Upper lobe of right lung (tissue), 1 donor: ENCODE results near the gene PGAM1. TPM values are rescaled to one million over a fixed set of nuclear protein-coding genes. Genes with fewer than 3 reads are reported as not detected.

Experiments used
- ATAC-seq: fragments of 200-7000 bp; cut with Tn5 transposase; one replicate; pipeline ENCODE4 v1.9.1; 2020; ENCODE audit warnings: mild to moderate bottlenecking, moderate library complexity
- DNase-seq: peaks from one replicate; pipeline ENCODE4 v3.0.0-alpha.2; 2020
- H3K27ac ChIP-seq: fragments of 200-600 bp; one replicate; pipeline ENCODE4 v1.8.0; 2022
- H3K27me3 ChIP-seq: fragments of 200-600 bp; one replicate; pipeline ENCODE4 v1.8.0; 2022; ENCODE audit warnings: mild to moderate bottlenecking
- H3K36me3 ChIP-seq: fragments of 200-600 bp; one replicate; pipeline ENCODE4 v1.8.0; 2022
- H3K4me1 ChIP-seq: fragments of 200-600 bp; one replicate; pipeline ENCODE4 v1.8.0; 2022
- H3K4me3 ChIP-seq: fragments of 200-600 bp; one replicate; pipeline ENCODE4 v1.8.0; 2022; ENCODE audit warnings: mild to moderate bottlenecking
- H3K9me3 ChIP-seq: fragments of 200-600 bp; one replicate; pipeline ENCODE4 v1.8.0; 2022
- CTCF ChIP-seq: fragments of 200-600 bp; IDR thresholded peaks from one replicate; pipeline ENCODE4 v1.8.0; 2022; ENCODE audit warnings: antibody characterized with exemption
- intact Hi-C: fragments of 100-400 bp; cut with DNase I; formaldehyde crosslinking; loops from one replicate; pipeline ENCODE4 v1.11.0; 2022
- total RNA-seq: library from RNA; stranded (reverse); fragmentation: NEBNext Ultra II Directional; extraction: Animal tissue kit (Norgen Biotek cat#: 25700); gene quantifications from one replicate; pipeline ENCODE4 v1.2.1, GENCODE V29; 2021
- donor health status: DM: no; HTN: yes; CAD: no; lungs with severe emphysema.

Gene PGAM1
- total RNA-seq, 1 donor from 2014 or later: 139 TPM

DNA sequence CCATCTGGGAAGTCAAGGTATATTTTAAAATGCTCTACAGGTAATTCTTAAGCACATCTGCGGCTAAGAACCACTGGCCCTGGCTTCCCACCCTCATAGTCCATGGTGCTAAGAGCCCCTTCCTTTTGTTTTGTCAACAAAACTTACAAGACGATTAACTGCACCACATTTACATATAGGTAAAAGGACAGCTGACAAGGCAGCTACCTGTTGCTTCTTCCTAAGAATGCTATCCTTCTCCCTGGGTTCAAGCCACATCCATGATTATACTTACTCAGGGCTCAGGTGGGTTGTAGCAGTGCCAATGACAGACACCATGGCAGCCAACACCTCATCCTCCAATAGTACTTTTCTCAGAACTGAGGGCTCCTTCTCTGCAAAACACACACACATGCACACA lies 36.3 kb downstream of the PGAM1 start:
- intact Hi-C loops: loop anchor here (5.0 kb wide), 1 partner anchor 90 kb away; no protein-coding TSS in a partner anchor
- H3K36me3 ChIP-seq: peaks cover 99% of the 10 kb centered on the region

GRCh38 chr10:97463363-97464132 lies 37.6 kb downstream of the PGAM1 start:
- Histone ChIP-seq H3K27ac (peak overlapping the region; percentile 38), H3K27me3 (no peaks in the 10 kb centered on the region), H3K36me3 (peaks cover 99% of the 10 kb centered on the region), H3K4me1 (peaks cover 6% of the 10 kb centered on the region), H3K4me3 (no peak overlapping the region), H3K9me3 (no peaks in the 10 kb centered on the region)
- intact Hi-C loops: loop anchor here (5.0 kb wide), 1 partner anchor 89 kb away; no protein-coding TSS in a partner anchor
- peak; percentile 80 for TF ChIP-seq CTCF
- DNase-seq (no peak), ATAC-seq (peak; percentile 90)

More for the DNA sequence above, 36.3 kb downstream of the PGAM1 start:
- H3K4me3 ChIP-seq: no peak overlapping the region
- H3K27me3 ChIP-seq: no peaks in the 10 kb centered on the region
- H3K9me3 ChIP-seq: no peaks in the 10 kb centered on the region
- DNase-seq (no peak), ATAC-seq (no peak)
- H3K4me1 ChIP-seq: peaks cover 6% of the 10 kb centered on the region
- no peak overlapping the region for H3K27ac ChIP-seq
- TF ChIP-seq CTCF: no peak

GRCh38 chr10:97464226-97464625 lies 38.2 kb downstream of the PGAM1 start:
- Histone ChIP-seq H3K36me3 (peaks cover 99% of the 10 kb centered on the region), H3K4me1 (peaks cover 6% of the 10 kb centered on the region), H3K27me3 (no peaks in the 10 kb centered on the region), H3K27ac (peak overlapping the region; percentile 38), H3K4me3 (no peak overlapping the region), H3K9me3 (no peaks in the 10 kb centered on the region)
- DNase-seq: no peak
- intact Hi-C loops: loop anchor here (5.0 kb wide), 1 partner anchor 88 kb away; no protein-coding TSS in a partner anchor
- no peak for ATAC-seq
- no peak for TF ChIP-seq CTCF

DNA sequence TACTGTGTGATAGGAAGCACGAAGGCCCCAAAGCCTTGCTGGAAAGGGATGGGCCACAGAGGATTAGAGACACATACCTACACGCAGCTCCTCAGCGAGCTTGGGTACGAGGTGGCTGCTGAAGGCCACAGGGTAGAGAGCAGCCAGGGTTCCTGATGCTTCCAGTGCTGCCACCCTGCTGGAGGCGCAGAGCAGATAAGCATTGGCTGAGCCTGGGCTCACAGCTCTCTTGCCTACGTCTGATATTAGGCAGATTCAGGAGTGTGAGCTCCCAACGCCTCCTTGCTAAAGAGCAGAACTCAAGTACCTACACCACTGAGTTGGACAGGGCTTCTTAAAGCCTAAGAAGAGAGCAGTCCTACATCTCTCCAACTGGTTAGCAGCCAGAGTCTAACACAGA lies 40.0 kb downstream of the PGAM1 start:
- no peak for ATAC-seq
- no peak overlapping the region for H3K27ac ChIP-seq
- TF ChIP-seq CTCF: no peak
- no peak for DNase-seq
- H3K9me3 ChIP-seq: no peaks in the 10 kb centered on the region
- intact Hi-C loops: no loop called here
- H3K36me3 ChIP-seq: peaks cover 99% of the 10 kb centered on the region
- H3K4me3 ChIP-seq: no peak overlapping the region
- peaks cover 6% of the 10 kb centered on the region for H3K4me1 ChIP-seq
- H3K27me3 ChIP-seq: no peaks in the 10 kb centered on the region

DNA sequence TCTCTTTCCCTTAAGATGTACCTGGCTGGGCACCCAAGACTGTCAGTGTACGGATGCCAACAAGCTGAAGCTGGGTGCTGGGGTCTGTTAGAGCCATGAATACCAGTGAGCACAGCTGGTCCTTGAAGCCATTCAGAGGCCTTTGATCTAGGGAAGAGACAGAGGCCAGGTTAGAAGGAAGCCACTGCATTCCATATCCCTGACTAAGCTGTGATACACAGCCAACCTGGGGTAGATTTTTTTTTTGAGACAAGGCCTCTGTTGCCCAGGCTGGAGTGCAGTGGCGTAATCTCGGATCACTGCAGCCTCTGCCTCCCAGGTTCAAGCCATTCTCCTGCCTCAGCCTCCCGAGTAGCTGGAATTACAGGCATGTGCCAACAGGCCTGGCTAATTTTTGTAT lies 40.8 kb downstream of the PGAM1 start:
- ATAC-seq (no peak), DNase-seq (no peak)
- Histone ChIP-seq H3K4me1 (peaks cover 6% of the 10 kb centered on the region), H3K36me3 (peaks cover 99% of the 10 kb centered on the region), H3K27ac (no peak overlapping the region), H3K27me3 (no peaks in the 10 kb centered on the region), H3K4me3 (no peak overlapping the region), H3K9me3 (no peaks in the 10 kb centered on the region)
- no peak for TF ChIP-seq CTCF
- intact Hi-C loops: no loop called here
